Mucosa of stomach (tissue), 1 donor: Measurements from ENCODE around the gene SLC6A3.
A peak's percentile ranks its signal among the peaks of the same experiment; 100 is the strongest.

ENCODE experiments used
- H3K27me3 ChIP-seq: one replicate; pipeline ENCODE4 v1.7.0; 2013; ENCODE audit warnings: mild to moderate bottlenecking, low read length; ENCODE audit not compliant: control insufficient read depth, insufficient read depth
- H3K36me3 ChIP-seq: one replicate; pipeline ENCODE4 v1.7.0; 2013; ENCODE audit warnings: low read length; ENCODE audit not compliant: control insufficient read depth, insufficient read depth
- H3K4me1 ChIP-seq: one replicate; pipeline ENCODE4 v1.7.0; 2013; ENCODE audit warnings: mild to moderate bottlenecking, low read length; ENCODE audit not compliant: control insufficient read depth, insufficient read depth
- H3K4me3 ChIP-seq: one replicate; pipeline ENCODE4 v1.7.0; 2013; ENCODE audit warnings: low read length
- H3K9ac ChIP-seq: one replicate; pipeline ENCODE4 v1.7.0; 2013; ENCODE audit warnings: mild to moderate bottlenecking, low read length, moderate library complexity
- H3K9me3 ChIP-seq: one replicate; pipeline ENCODE4 v1.7.0; 2013; ENCODE audit warnings: mild to moderate bottlenecking, low read length, moderate library complexity; ENCODE audit not compliant: control insufficient read depth
- donor health status: Pancreatic carcinoma.

The SLC6A3 gene

GRCh38 chr5:1346627-1347440 is 98.4 kb downstream of the SLC6A3 start:
- no peak overlapping the region for H3K4me3 ChIP-seq
- H3K27me3 ChIP-seq: no peaks in the 10 kb centered on the region
- H3K36me3 ChIP-seq: no peaks in the 10 kb centered on the region
- H3K4me1 ChIP-seq: peaks cover 12% of the 10 kb centered on the region
- no peaks in the 10 kb centered on the region for H3K9me3 ChIP-seq
- no peak overlapping the region for H3K9ac ChIP-seq

GRCh38 chr5:1345876-1346626 is 99.2 kb downstream of the SLC6A3 start:
- Histone ChIP-seq H3K9me3 (no peaks in the 10 kb centered on the region), H3K4me3 (peak overlapping the region; percentile 99), H3K9ac (peak overlapping the region; percentile 98), H3K4me1 (peaks cover 12% of the 10 kb centered on the region), H3K36me3 (no peaks in the 10 kb centered on the region), H3K27me3 (no peaks in the 10 kb centered on the region)

GRCh38 chr5:1344975-1345838 is 100.0 kb downstream of the SLC6A3 start, which contains the start of gene CLPTM1L:
Gene CLPTM1L, minus strand, starts transcription at chr5:1345099. Its CDS starts 258 bp downstream, at chr5:1344841.
- peak within 1 kb of the TSS; percentile 99 for H3K4me3 ChIP-seq
- H3K36me3 ChIP-seq: no peaks in the 10 kb centered on the region
- H3K27me3 ChIP-seq: no peaks in the 10 kb centered on the region
- H3K4me1 ChIP-seq: peaks cover 12% of the 10 kb centered on the region
- peak within 1 kb of the TSS; percentile 98 for H3K9ac ChIP-seq
- no peaks in the 10 kb centered on the region for H3K9me3 ChIP-seq

- Histone ChIP-seq H3K4me1 (peaks cover 12% of the 10 kb centered on the region), H3K9ac (peak overlapping the region; percentile 61), H3K9me3 (no peaks in the 10 kb centered on the region)
Observed at GRCh38 chr5:1343931-1344901, 101.0 kb downstream of the SLC6A3 start.

GRCh38 chr5:1343315-1343751 is 101.9 kb downstream of the SLC6A3 start:
- H3K27me3 ChIP-seq: no peaks in the 10 kb centered on the region
- H3K4me3 ChIP-seq: no peak overlapping the region
- H3K36me3 ChIP-seq: peaks cover 8% of the 10 kb centered on the region
- peaks cover 12% of the 10 kb centered on the region for H3K4me1 ChIP-seq
- H3K9ac ChIP-seq: peak overlapping the region; percentile 10
- no peaks in the 10 kb centered on the region for H3K9me3 ChIP-seq

More at GRCh38 chr5:1343931-1344901, 101.0 kb downstream of the SLC6A3 start:
- Histone ChIP-seq H3K36me3 (no peaks in the 10 kb centered on the region), H3K27me3 (no peaks in the 10 kb centered on the region), H3K4me3 (peak overlapping the region; percentile 7)
